ENCODE results near the gene OR52N2. TPM values are rescaled to one million over a fixed set of nuclear protein-coding genes. Genes with fewer than 3 reads are reported as not detected.

Gene OR52N2
- not detected for total RNA-seq

GRCh38 chr11:5808500-5809121 lies at the start of gene OR52N2:
Gene OR52N2 (plus strand): TSS chr11:5808924. CDS start chr11:5820336, 11,412 bp downstream.
- peak; percentile 52 for DNase-seq

GRCh38 chr11:5767056-5767455 lies 41.7 kb upstream of the OR52N2 start:
- no peak for DNase-seq

GRCh38 chr11:5783255-5783654 lies 25.5 kb upstream of the OR52N2 start, which contains the start of gene OR52N5:
Gene OR52N5 (minus strand): TSS chr11:5783355. CDS start chr11:5778634, 4,721 bp downstream.
- DNase-seq = no peak

GRCh38 chr11:5791165-5791564 lies 17.6 kb upstream of the OR52N2 start, which contains the start of gene OR52N1:
Gene OR52N1 (minus strand): TSS chr11:5791265. CDS start chr11:5788816, 2,449 bp downstream.
- DNase-seq = no peak

GRCh38 chr11:5796541-5796940 lies 12.2 kb upstream of the OR52N2 start:
- DNase-seq = no peak

- DNase-seq = no peak
Measured at GRCh38 chr11:5803982-5804381, 4.7 kb upstream of the OR52N2 start.

GRCh38 chr11:5807580-5807979 lies 1.1 kb upstream of the OR52N2 start:
- no peak for DNase-seq

GRCh38 chr11:5809122-5809519 lies 397 bp downstream of the OR52N2 start:
- no peak for DNase-seq

- DNase-seq = no peak
Measured at GRCh38 chr11:5809905-5810795, 1.4 kb downstream of the OR52N2 start.

GRCh38 chr11:5815534-5815933 lies 6.8 kb downstream of the OR52N2 start:
- DNase-seq = no peak

- DNase-seq = no peak
Measured at GRCh38 chr11:5818245-5818886, 9.6 kb downstream of the OR52N2 start.

- DNase-seq = no peak
Measured at GRCh38 chr11:5831196-5831829, 22.6 kb downstream of the OR52N2 start.

- DNase-seq = no peak
Measured at GRCh38 chr11:5833446-5833845, 24.7 kb downstream of the OR52N2 start.

GRCh38 chr11:5837695-5838094 lies 29.0 kb downstream of the OR52N2 start:
- DNase-seq = no peak

GRCh38 chr11:5841797-5842196 lies 33.1 kb downstream of the OR52N2 start, which contains the start of gene OR52E6:
Gene OR52E6 (minus strand): TSS chr11:5841897. CDS start chr11:5841897, 0 bp downstream.
- no peak for DNase-seq

- no peak for DNase-seq
Measured at GRCh38 chr11:5846701-5847100, 38.0 kb downstream of the OR52N2 start.

- no peak for DNase-seq
Measured at GRCh38 chr11:5847711-5848110, 39.0 kb downstream of the OR52N2 start.

GRCh38 chr11:5851002-5851401 lies 42.3 kb downstream of the OR52N2 start:
- DNase-seq = no peak

GRCh38 chr11:5857590-5857989 lies 48.9 kb downstream of the OR52N2 start, which contains the start of gene OR52E8:
Gene OR52E8 (minus strand): TSS chr11:5857690. CDS start chr11:5857690, 0 bp downstream.
- DNase-seq = no peak

GRCh38 chr11:5865826-5866225 lies 57.1 kb downstream of the OR52N2 start:
- DNase-seq = no peak
